22Rv1 (cell line): ENCODE data around the gene MAD1L1.

Source experiments
- ZFX ChIP-seq: fragments of 450-650 bp; IDR thresholded peaks from 2 replicates; pipeline ENCODE4 v1.6.1; 2017; ENCODE audit warnings: antibody characterized with exemption, borderline replicate concordance
- TF ChIP-seq, protein P1 (sequence below): fragments of 450-650 bp; IDR thresholded peaks from 2 replicates; pipeline ENCODE4 v1.5.1; 2017; ENCODE audit warnings: mild to moderate bottlenecking

DNA sequence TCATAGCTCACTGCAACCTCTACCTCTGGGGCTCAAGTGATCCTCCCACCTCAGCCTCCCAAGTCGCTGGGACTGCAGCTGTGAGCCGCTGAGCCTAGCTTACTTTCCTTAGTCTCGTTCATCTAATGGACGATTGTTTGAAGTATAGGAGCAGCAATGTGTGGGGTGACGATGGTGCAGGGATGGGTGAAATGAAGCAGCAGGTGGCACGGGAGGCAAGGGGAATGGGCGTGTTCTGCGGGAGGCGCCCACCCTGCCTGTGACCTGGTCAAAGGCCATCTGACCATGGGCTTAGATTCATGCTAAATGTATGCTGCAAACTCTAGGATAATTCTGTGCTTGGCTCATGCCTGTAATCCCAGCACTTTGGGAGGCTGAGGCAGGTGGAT, 210.7 kb downstream of the MAD1L1 start:
- TF ChIP-seq, protein P1, sequence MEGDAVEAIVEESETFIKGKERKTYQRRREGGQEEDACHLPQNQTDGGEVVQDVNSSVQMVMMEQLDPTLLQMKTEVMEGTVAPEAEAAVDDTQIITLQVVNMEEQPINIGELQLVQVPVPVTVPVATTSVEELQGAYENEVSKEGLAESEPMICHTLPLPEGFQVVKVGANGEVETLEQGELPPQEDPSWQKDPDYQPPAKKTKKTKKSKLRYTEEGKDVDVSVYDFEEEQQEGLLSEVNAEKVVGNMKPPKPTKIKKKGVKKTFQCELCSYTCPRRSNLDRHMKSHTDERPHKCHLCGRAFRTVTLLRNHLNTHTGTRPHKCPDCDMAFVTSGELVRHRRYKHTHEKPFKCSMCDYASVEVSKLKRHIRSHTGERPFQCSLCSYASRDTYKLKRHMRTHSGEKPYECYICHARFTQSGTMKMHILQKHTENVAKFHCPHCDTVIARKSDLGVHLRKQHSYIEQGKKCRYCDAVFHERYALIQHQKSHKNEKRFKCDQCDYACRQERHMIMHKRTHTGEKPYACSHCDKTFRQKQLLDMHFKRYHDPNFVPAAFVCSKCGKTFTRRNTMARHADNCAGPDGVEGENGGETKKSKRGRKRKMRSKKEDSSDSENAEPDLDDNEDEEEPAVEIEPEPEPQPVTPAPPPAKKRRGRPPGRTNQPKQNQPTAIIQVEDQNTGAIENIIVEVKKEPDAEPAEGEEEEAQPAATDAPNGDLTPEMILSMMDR: no peak
- no peak for TF ChIP-seq ZFX
